NCI-H187 (cell line): ENCODE measurements around the gene SNX1.
"Not testable (repeated sequence)": the region's sequence is repeated elsewhere in the genome, so short reads cannot be mapped to it uniquely, and the experiment has no call there.

Source experiments
- DNase-seq, 2 experiments: peaks; one replicate each; lab custom pipeline; 2025; lab: John Stamatoyannopoulos, UW

The SNX1 gene

DNA sequence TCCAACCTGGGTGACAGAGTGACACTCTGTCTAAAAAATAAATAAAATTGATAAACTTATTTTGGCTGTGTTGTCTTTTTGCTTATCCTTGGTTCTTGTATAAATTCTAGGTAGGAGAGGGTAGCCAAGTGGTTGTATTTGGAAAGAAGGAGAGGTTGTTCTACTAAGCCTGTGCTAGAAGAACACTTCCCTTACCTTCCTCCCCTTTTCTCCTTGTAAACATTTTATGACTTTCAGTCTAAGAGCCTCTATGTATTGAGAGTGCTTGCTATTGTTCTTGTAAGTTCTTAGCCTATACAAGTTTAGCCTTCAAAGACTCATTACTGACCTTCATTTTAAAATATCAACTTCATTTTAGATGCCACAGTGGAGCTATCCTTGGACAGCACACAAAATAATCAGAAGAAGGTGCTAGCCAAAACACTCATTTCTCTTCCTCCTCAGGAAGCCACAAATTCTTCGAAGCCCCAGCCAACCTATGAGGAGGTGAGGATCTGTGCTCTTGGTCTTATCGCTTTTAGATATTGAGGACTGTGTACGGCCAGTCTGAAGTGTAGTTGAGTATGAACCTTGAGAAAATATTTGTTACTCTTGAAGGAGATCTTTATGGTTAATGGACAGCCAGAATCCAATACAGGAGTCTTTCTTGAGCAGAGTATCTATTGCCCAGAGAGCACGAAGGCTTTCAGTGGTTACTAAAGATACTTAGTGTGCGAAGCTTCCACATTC lies 22.1 kb downstream of the SNX1 start:
- DNase-seq, result no peak

GRCh38 chr15:64120322-64120721 lies 24.5 kb downstream of the SNX1 start:
- DNase-seq, result not testable (repeated sequence)

- DNase-seq, result no peak
Measured at GRCh38 chr15:64121614-64122013, 25.8 kb downstream of the SNX1 start.

- DNase-seq, result no peak
Measured at GRCh38 chr15:64122444-64122843, 26.7 kb downstream of the SNX1 start.

GRCh38 chr15:64122936-64123351 lies 27.2 kb downstream of the SNX1 start:
- DNase-seq, result no peak

DNA sequence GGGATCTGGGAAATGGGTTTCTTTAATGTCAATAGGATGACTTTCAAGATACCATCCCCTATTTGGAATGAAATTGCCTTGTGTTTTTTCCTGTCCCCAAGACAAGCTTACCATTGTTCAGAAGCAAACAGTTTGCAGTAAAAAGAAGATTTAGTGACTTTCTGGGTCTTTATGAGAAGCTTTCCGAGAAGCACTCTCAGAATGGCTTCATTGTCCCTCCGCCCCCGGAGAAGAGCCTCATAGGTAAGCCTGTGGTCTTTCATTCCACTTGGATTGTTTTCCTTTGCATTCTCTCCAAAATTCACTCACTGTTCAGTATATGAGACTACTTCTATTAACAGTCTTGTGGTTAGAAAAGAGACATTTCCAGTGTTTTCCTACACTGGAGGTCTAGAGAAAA lies 30.2 kb downstream of the SNX1 start:
- DNase-seq, result no peak

- DNase-seq, result no peak
Measured at GRCh38 chr15:64127521-64128270, 31.9 kb downstream of the SNX1 start.

DNA sequence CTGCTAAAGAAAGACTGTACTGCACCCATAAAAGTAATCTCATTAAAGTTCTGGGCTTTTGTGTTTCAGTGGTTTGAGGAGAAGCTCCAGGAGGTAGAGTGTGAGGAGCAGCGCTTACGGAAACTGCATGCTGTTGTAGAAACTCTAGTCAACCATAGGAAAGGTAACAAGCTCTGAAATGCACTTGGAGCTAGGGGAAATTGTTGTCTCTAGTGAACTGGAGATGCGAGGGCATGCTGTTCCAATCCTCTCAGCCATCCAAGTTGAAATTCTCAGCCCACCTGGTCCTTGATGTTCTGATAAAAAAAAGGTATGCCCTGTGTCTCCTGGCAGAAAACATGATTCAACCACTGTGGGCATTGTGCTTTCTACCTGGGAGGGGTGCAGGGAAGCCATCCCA lies 34.4 kb downstream of the SNX1 start:
- DNase-seq, result no peak

DNA sequence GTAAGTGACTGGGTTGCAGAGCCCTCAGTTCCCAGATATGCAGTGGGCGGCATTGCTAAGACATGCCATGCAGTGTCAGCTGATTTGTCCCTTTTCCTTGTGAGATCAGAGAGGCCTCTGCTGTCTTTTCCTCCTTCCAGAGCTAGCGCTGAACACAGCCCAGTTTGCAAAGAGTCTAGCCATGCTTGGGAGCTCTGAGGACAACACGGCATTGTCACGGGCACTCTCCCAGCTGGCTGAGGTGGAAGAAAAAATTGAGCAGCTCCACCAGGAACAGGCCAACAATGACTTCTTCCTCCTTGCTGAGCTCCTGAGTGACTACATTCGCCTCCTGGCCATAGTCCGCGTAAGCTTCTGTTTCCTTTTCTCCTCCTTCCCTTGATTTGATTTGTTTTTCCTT lies 35.8 kb downstream of the SNX1 start:
- DNase-seq, result no peak

GRCh38 chr15:64132217-64132616 lies 36.4 kb downstream of the SNX1 start:
- DNase-seq, result no peak

- DNase-seq, result no peak
Measured at GRCh38 chr15:64133623-64134344, 38.0 kb downstream of the SNX1 start.

DNA sequence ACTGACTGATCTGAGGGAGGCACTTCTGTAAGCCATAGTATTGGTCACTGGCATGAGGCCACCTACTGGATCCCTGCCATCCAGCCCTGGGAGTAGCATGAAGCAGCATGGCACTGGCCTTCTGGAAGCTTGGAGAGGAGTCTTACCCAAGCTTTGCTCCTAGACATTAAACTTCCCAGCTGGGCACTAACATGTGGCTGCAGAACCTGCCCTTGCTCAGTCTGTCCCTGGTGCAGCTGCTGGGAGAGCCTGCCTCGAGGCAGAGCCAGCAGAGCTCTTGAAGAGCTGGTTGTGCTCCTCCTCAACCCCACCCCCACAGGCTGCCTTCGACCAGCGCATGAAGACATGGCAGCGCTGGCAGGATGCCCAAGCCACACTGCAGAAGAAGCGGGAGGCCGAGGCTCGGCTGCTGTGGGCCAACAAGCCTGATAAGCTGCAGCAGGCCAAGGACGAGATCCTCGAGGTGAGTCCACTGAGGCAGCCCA lies 38.6 kb downstream of the SNX1 start:
- no peak for DNase-seq

GRCh38 chr15:64136347-64136746 lies 40.6 kb downstream of the SNX1 start:
- DNase-seq, result no peak

- no peak for DNase-seq
Measured at GRCh38 chr15:64137226-64137833, 41.5 kb downstream of the SNX1 start.

DNA sequence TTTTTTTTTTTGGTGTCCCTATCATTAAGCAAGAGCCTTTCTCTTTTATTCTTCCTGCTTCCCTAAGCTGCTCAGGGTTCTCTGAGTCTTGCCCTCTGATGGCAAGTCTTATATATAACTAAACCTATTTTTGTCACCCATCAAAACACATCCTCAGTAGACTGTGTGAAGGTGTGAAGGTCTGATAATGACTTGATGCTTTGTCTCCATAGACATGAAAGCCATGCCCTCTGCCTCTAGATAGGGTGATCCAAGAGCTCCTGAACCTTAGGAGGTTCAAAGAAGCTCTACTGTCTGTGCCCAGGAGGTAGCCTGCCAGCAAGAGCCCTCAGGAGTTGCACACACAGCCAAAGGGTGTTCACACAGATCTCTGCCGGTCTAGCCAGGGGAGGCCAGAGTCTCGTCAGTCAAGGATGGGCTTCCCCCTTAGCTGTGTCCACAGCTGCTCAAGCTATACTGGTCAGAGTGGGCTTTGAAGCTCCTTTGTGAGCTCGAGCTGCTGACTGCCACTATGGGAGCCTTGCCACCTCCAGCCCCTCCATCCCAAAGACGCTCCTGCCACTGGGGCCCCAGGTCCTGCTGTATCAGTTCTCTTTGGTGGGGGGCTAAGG lies 42.7 kb downstream of the SNX1 start:
- DNase-seq, result no peak

DNA sequence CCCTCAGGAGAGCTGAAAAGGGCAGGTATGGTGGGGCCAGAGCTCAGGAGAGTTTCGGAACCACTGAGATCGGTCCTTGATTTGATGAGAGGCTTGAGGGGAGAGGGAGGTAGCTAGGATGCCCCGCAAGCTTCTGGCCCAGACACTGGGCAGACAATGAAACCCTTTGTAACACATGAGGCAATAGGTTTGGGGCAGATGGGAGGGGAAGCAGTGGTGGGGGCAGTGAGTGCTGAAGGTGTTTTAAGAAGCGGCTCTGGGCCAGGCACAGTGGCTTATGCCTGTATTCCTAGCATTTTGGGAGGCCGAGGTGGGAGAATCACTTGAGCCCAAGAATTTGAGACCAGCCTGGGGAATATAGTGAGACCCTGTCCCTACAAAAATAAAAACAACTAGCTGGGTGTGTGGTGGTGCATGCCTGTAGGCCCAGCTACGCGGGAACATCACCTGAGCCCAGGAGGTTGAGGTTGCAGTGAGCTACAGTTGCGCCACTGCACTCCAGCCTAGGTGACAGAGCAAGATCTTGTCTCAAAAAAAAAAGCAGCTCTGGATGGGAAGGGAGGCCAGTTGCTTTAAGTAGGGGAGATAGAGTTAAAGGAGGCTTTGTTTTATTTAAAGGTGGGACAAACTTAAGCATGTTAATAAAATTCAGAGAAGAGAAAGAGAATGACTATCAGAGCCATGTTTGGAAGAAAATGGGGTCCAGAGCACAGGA lies 46.2 kb downstream of the SNX1 start:
- DNase-seq, result no peak

GRCh38 chr15:64143276-64143675 lies 47.5 kb downstream of the SNX1 start:
- no peak for DNase-seq

DNA sequence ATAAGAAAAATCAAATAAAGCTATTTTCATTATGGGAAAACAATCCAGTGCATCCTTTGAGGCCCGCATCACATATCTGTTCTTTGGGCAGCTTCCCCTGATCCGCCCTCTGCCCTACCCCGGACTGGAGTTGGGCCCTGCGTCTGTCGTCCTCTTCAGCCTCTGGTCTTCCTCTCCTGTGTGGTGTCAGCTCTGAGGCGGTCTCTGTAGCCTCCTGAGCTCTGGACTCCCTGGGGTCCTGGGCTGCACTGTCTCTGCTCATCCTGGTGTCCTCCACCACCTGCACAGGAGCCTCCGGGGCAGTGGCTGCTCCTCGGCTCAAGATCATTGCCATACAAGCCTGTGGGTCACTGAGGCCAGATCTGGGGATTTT lies 48.4 kb downstream of the SNX1 start:
- no peak for DNase-seq

- no peak for DNase-seq
Measured at GRCh38 chr15:64144565-64145281, 48.9 kb downstream of the SNX1 start.

DNA sequence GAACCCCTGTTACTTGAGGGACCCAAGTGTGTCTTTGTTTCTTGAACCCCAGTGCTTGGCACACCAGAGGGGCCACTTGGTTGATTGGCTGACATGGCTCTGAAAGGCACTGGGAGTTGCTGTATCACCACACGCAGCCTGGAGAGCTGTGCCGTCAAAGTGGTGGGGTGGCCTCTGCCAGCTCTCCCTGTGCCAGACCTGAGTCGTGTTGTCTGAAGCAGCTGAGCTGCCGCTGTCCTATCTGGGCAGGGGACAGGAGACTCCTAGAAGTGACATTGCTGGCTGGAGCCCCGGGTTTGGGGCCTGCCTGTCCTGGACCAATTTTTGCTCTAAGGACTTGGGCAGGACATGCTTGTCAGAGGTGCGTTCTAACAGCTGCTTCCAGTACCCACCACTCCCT lies 50.3 kb downstream of the SNX1 start:
- no peak for DNase-seq

DNA sequence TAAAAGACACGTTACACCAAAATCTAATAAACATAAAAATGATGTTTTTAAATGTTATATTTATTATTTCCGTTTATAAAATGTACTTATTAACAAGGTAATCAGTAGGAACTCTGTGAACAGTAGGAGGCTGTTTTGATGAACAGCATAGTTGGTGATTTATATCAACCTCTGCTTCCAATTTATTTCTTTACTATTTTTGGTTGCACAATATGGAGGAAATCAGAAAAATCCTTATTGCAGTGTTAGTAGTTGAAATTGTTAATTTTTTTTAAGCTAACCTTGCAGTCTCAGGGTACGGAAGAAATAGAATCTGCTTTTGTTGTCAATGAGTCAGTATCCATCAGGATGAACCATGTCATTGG lies 50.7 kb downstream of the SNX1 start:
- DNase-seq, result no peak
